GM19324 (cell line): ENCODE data around the gene UBE2I.

Experiments
- ATAC-seq: cut with Tn5 transposase; IDR thresholded peaks from one replicate; pipeline ENCODE4 v1.9.1; 2021; ENCODE audit warnings: mild to moderate bottlenecking, moderate library complexity; ENCODE audit not compliant: unreplicated experiment, low FRiP score

Gene UBE2I

GRCh38 chr16:1311738-1312466 lies 2.5 kb downstream of the UBE2I start:
- ATAC-seq = no peak

- no peak for ATAC-seq
Measured at GRCh38 chr16:1312467-1312816, 3.0 kb downstream of the UBE2I start.

- no peak for ATAC-seq
Measured at GRCh38 chr16:1312903-1313302, 3.5 kb downstream of the UBE2I start.

GRCh38 chr16:1313721-1314369 lies 4.4 kb downstream of the UBE2I start:
- no peak for ATAC-seq

GRCh38 chr16:1314399-1315068 lies 5.1 kb downstream of the UBE2I start:
- ATAC-seq = no peak

- ATAC-seq = no peak
Measured at GRCh38 chr16:1315081-1316032, 5.9 kb downstream of the UBE2I start.

- ATAC-seq = no peak
Measured at GRCh38 chr16:1316033-1316405, 6.6 kb downstream of the UBE2I start.

GRCh38 chr16:1317479-1318267 lies 8.2 kb downstream of the UBE2I start:
- no peak for ATAC-seq

GRCh38 chr16:1318268-1318545 lies 8.8 kb downstream of the UBE2I start:
- no peak for ATAC-seq

- no peak for ATAC-seq
Measured at GRCh38 chr16:1319041-1319440, 9.6 kb downstream of the UBE2I start.

GRCh38 chr16:1320097-1320496 lies 10.7 kb downstream of the UBE2I start:
- ATAC-seq = no peak

GRCh38 chr16:1320658-1321240 lies 11.3 kb downstream of the UBE2I start:
- no peak for ATAC-seq

GRCh38 chr16:1322407-1322806 lies 13.0 kb downstream of the UBE2I start:
- ATAC-seq = no peak

GRCh38 chr16:1323296-1324239 lies 14.1 kb downstream of the UBE2I start:
- ATAC-seq = no peak

- ATAC-seq = no peak
Measured at GRCh38 chr16:1324286-1324826, 14.9 kb downstream of the UBE2I start.

GRCh38 chr16:1325261-1325660 lies 15.8 kb downstream of the UBE2I start:
- no peak for ATAC-seq

- ATAC-seq = no peak
Measured at GRCh38 chr16:1325673-1326371, 16.4 kb downstream of the UBE2I start.

GRCh38 chr16:1326391-1326790 lies 17.0 kb downstream of the UBE2I start:
- no peak for ATAC-seq
